Sigmoid colon (tissue), 4 donors: ENCODE data around the gene ANKS6.

Experiments used
- CTCF ChIP-seq, 4 experiments: fragments of 450-650 bp in 3 of 4; fragments of 200-600 bp in 1 of 4; IDR thresholded peaks; one replicate each; pipeline ENCODE4 v1.5.1; 2016 to 2019; ENCODE audit warnings: antibody characterized with exemption in 4 of 4, mild to moderate bottlenecking in 3 of 4, moderate library complexity in 2 of 4
- EP300 ChIP-seq, 4 donors: sonication (generic); formaldehyde crosslinking; IDR thresholded peaks; one replicate each; pipeline ENCODE4 v1.6.1; 2017; ENCODE audit warnings: antibody characterized with exemption in 4 of 4
- POLR2A ChIP-seq, 2 donors: fragments of 450-650 bp; IDR thresholded peaks; one replicate each; pipeline ENCODE4 v1.6.1; 2016; ENCODE audit warnings: antibody characterized with exemption in 2 of 2, mild to moderate bottlenecking in 2 of 2, moderate library complexity in 2 of 2

GRCh38 chr9:98791608-98792490, 4.5 kb downstream of the ANKS6 start:
- TF ChIP-seq EP300 (IDR thresholded peaks at IDR 0.05) (no peak), CTCF (IDR thresholded peaks at IDR 0.05) (no peak), POLR2A (IDR thresholded peaks at IDR 0.05) (no peak)
